ENCODE results near the gene NFE2L1. TPM values are rescaled to one million over a fixed set of nuclear protein-coding genes. Genes with fewer than 3 reads are reported as not detected.

NFE2L1 gene
- total RNA-seq, 1 experiment from 2014 or later: 161 TPM

DNA sequence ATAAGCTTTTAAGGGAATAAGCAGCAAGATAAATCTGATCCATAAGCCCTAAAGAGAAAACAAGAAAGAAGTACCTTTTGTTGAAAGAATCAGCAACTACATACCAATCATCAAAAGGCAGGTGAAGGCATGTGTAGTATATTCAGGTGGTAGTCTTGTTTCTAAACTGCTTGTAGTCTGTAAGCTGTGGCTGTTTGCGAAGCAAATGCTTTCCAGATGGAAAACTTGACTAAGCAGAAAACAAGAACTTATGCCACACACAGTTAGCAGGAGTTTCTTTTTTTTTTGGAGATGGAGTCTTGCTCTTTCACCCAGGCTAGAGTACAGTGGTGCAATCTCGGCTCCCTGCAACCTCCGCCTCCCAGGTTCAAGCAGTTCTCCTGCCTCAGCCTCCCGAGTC lies 47.5 kb downstream of the NFE2L1 start:
- no peaks in the 10 kb centered on the region for H3K27me3 ChIP-seq (ENCODE audit: insufficient read depth, low read length)
- no peak overlapping the region for H2AFZ ChIP-seq (ENCODE audit: low read length)
- DNase-seq: no peak
- H3K79me1 ChIP-seq (ENCODE audit: insufficient read depth, low read depth, low read length, poor library complexity, severe bottlenecking): peaks cover 23% of the 10 kb centered on the region
- no peak overlapping the region for H3K4me2 ChIP-seq (ENCODE audit: insufficient read depth, insufficient read length, low read length)
- Mint-ChIP-seq H3K36me3 (ENCODE audit: insufficient read depth in 1 of 3, low read depth in 3 of 3) (peaks cover 8 to 22% (median 11%) of the 10 kb centered on the region in 3 experiments; a peak in 5 of 7 replicates), H3K9me3 (no peaks in the 10 kb centered on the region), H3K27me3 (ENCODE audit: low read depth) (no peaks in the 10 kb centered on the region), H3K4me1 (peaks cover 6 to 18% of the 10 kb centered on the region in 2 experiments), H3K4me3 (no peak overlapping the region), H3K27ac (no peak overlapping the region)
- no peak overlapping the region for H2BK15ac ChIP-seq (ENCODE audit: low read depth, low read length)
- H3K56ac ChIP-seq (ENCODE audit: insufficient read length, low read depth, low read length): no peak overlapping the region
- peaks cover 5% of the 10 kb centered on the region for H3K23me2 ChIP-seq (ENCODE audit: insufficient read length, low read depth, low read length, poor library complexity, severe bottlenecking)
- no peak overlapping the region for H3K23ac ChIP-seq (ENCODE audit: insufficient read length, low read depth, low read length)
- H3T11ph ChIP-seq (ENCODE audit: low read length): no peak overlapping the region
- H3K4me1 ChIP-seq (ENCODE audit: insufficient read depth, low read length): no peaks in the 10 kb centered on the region
- H3K18ac ChIP-seq (ENCODE audit: insufficient read length, low read depth, low read length): no peak overlapping the region
- H2BK20ac ChIP-seq (ENCODE audit: low read depth, low read length, poor library complexity, severe bottlenecking): no peak overlapping the region
- no peak overlapping the region for H2BK5ac ChIP-seq (ENCODE audit: insufficient read length, low read length)
- no peaks in the 10 kb centered on the region for H4K20me1 ChIP-seq (ENCODE audit: control insufficient read depth, insufficient read depth, insufficient read length)
- H3K9me3 ChIP-seq (ENCODE audit: control insufficient read depth, low read depth, low read length): no peaks in the 10 kb centered on the region
- H4K91ac ChIP-seq (ENCODE audit: insufficient read length, low read depth, low read length): no peak overlapping the region
- H2BK12ac ChIP-seq (ENCODE audit: insufficient read length, low read depth, low read length): no peak overlapping the region
- no CpG with 5 or more reads among the region's 4 CpGs for WGBS (ENCODE audit: extremely low coverage, insufficient read length, low lambda C conversion rate)
- no peak overlapping the region for H3K9ac ChIP-seq (ENCODE audit: extremely low read depth, insufficient read length, low read length)
- no peak overlapping the region for H3K14ac ChIP-seq (ENCODE audit: insufficient read depth, low read length)
- TF ChIP-seq, protein P1, sequence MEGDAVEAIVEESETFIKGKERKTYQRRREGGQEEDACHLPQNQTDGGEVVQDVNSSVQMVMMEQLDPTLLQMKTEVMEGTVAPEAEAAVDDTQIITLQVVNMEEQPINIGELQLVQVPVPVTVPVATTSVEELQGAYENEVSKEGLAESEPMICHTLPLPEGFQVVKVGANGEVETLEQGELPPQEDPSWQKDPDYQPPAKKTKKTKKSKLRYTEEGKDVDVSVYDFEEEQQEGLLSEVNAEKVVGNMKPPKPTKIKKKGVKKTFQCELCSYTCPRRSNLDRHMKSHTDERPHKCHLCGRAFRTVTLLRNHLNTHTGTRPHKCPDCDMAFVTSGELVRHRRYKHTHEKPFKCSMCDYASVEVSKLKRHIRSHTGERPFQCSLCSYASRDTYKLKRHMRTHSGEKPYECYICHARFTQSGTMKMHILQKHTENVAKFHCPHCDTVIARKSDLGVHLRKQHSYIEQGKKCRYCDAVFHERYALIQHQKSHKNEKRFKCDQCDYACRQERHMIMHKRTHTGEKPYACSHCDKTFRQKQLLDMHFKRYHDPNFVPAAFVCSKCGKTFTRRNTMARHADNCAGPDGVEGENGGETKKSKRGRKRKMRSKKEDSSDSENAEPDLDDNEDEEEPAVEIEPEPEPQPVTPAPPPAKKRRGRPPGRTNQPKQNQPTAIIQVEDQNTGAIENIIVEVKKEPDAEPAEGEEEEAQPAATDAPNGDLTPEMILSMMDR (conservative IDR thresholded peaks at IDR 0.05): no peak
- no peak overlapping the region for H2AK5ac ChIP-seq (ENCODE audit: insufficient read length, low read length)
- no peak overlapping the region for H4K5ac ChIP-seq (ENCODE audit: insufficient read length, low read depth, low read length)
- H3K79me2 ChIP-seq (ENCODE audit: insufficient read depth, low read length): peaks cover 46% of the 10 kb centered on the region; the same call in 1 of the 2 replicates
- no peak overlapping the region for H2BK120ac ChIP-seq (ENCODE audit: low read depth, low read length, poor library complexity, severe bottlenecking)
- no peak overlapping the region for H4K8ac ChIP-seq (replicated peaks; ENCODE audit: insufficient read length, low read depth, low read length)
- no peak overlapping the region for H3K4ac ChIP-seq (ENCODE audit: low read depth, low read length)
- no peak overlapping the region for H3K27ac ChIP-seq (ENCODE audit: insufficient read length, low read depth, low read length)

All from H9 (cell line).